B cell (primary cell): ENCODE results near the gene ASIP. TPM values are rescaled to one million over a fixed set of nuclear protein-coding genes. Genes with fewer than 3 reads are reported as not detected.

Source experiments
- ATAC-seq: fragments of 200-7000 bp; cut with Tn5 transposase; one replicate; pipeline ENCODE4 v1.10.0; 2021; ENCODE audit warnings: low read depth, mild to moderate bottlenecking, moderate number of reproducible peaks, moderate library complexity
- CTCF ChIA-PET: fragments of 350-600 bp; sonication (Branson Sonifier 250); formaldehyde crosslinking; loops from one replicate; lab custom pipeline; 2021; ENCODE audit warnings: antibody characterized with exemption, inconsistent platforms; lab: Charles Lee
- POLR2A ChIA-PET: fragments of 350-600 bp; sonication (Branson Sonifier 250); formaldehyde crosslinking; loops from one replicate; lab custom pipeline; 2021; ENCODE audit warnings: antibody characterized with exemption; lab: Charles Lee
- DNase-seq: peaks from one replicate; pipeline ENCODE4 v3.0.0; 2013
- H2AFZ ChIP-seq: 2 replicates; pipeline ENCODE4 v1.6.1; 2012; ENCODE audit warnings: mild to moderate bottlenecking, low read depth, low read length; ENCODE audit not compliant: insufficient read depth, poor library complexity, severe bottlenecking
- H3K27ac ChIP-seq, 2 donors: 1 replicate in 1 of 2; 2 replicates in 1 of 2; pipeline ENCODE4 v1.5.1; 2012 to 2013; ENCODE audit warnings: low read length in 2 of 2, mild to moderate bottlenecking in 2 of 2, moderate library complexity in 1 of 2
- H3K27me3 ChIP-seq, 4 experiments: fragments of 200-600 bp in 1 of 4; sonication (generic) in 1 of 4; replicated peaks in 1 of 4; 1 replicate in 2 of 4; 2 replicates in 2 of 4; pipeline versions ENCODE4 v1.6.1 to v1.7.0; 2013 to 2016; ENCODE audit warnings: low read length in 3 of 4, mild to moderate bottlenecking in 2 of 4, mixed read lengths in 1 of 4, moderate library complexity in 1 of 4; ENCODE audit not compliant: insufficient read depth in 4 of 4, control insufficient read depth in 3 of 4; ENCODE audit errors: control extremely low read depth in 1 of 4
- H3K36me3 ChIP-seq, 2 experiments: replicated peaks in 1 of 2; 1 replicate in 1 of 2; 2 replicates in 1 of 2; pipeline versions ENCODE4 v1.6.1 to v1.7.1; 2013; ENCODE audit warnings: low read length in 1 of 2; ENCODE audit not compliant: insufficient read depth in 2 of 2, control insufficient read depth in 1 of 2; ENCODE audit errors: control extremely low read depth in 1 of 2, extremely low read depth in 1 of 2
- H3K4me1 ChIP-seq, 2 donors: fragments of 200-600 bp in 1 of 2; sonication (generic) in 1 of 2; 1 replicate in 1 of 2; 2 replicates in 1 of 2; pipeline versions ENCODE4 v1.5.1 to v1.6.1; 2013 to 2017; ENCODE audit warnings: low read length in 2 of 2; ENCODE audit not compliant: control insufficient read depth in 2 of 2, insufficient read depth in 2 of 2
- H3K4me2 ChIP-seq: replicated peaks from 2 replicates; pipeline ENCODE3; 2012; ENCODE audit warnings: mild to moderate bottlenecking, low read depth, low read length; ENCODE audit not compliant: poor library complexity, severe bottlenecking
- H3K4me3 ChIP-seq, 5 experiments: fragments of 200-600 bp in 1 of 5; sonication (generic) in 1 of 5; 1 replicate in 3 of 5; 2 replicates in 2 of 5; pipeline versions ENCODE4 v1.5.1 to v1.7.0; 2011 to 2016; ENCODE audit warnings: low read length in 4 of 5, mild to moderate bottlenecking in 4 of 5, low read depth in 2 of 5, control low read depth in 1 of 5, moderate library complexity in 1 of 5; ENCODE audit not compliant: insufficient read depth in 1 of 5; ENCODE audit errors: control extremely low read depth in 1 of 5, extremely low read depth in 1 of 5
- H3K79me2 ChIP-seq: fragments of 200-600 bp; sonication (generic); one replicate; pipeline ENCODE4 v1.6.0; 2016; ENCODE audit warnings: low read length; ENCODE audit not compliant: control insufficient read depth, insufficient read depth
- H3K9ac ChIP-seq: fragments of 200-600 bp; sonication (generic); 2 replicates; pipeline ENCODE4 v1.6.1; 2017; ENCODE audit warnings: mild to moderate bottlenecking, low read length, moderate library complexity
- H3K9me3 ChIP-seq, 3 donors: one replicate each; pipeline versions ENCODE4 v1.6.1 to v1.7.1; 2013; ENCODE audit warnings: low read length in 2 of 3; ENCODE audit not compliant: control insufficient read depth in 2 of 3, insufficient read depth in 1 of 3; ENCODE audit errors: control extremely low read depth in 1 of 3
- H4K20me1 ChIP-seq: 2 replicates; pipeline ENCODE4 v1.6.0; 2012; ENCODE audit warnings: mild to moderate bottlenecking, low read length; ENCODE audit not compliant: insufficient read depth, control insufficient read depth, poor library complexity, severe bottlenecking
- H3K27ac Mint-ChIP-seq: one replicate; pipeline ENCODE4 v1.8.0; 2021; ENCODE audit warnings: mixed read lengths
- H3K27me3 Mint-ChIP-seq: one replicate; pipeline ENCODE4 v1.8.0; 2021; ENCODE audit warnings: mixed read lengths
- H3K4me1 Mint-ChIP-seq: one replicate; pipeline ENCODE4 v1.8.0; 2021; ENCODE audit warnings: mixed read lengths
- H3K4me3 Mint-ChIP-seq: one replicate; pipeline ENCODE4 v1.8.0; 2021; ENCODE audit warnings: mixed read lengths
- H3K9me3 Mint-ChIP-seq: one replicate; pipeline ENCODE4 v1.8.0; 2022; ENCODE audit warnings: mixed read lengths; ENCODE audit not compliant: insufficient read depth
- EZH2 ChIP-seq: IDR thresholded peaks from 2 replicates; pipeline ENCODE4 v1.6.1; 2012; ENCODE audit warnings: borderline replicate concordance, low read depth, mild to moderate bottlenecking, moderate library complexity, low read length; ENCODE audit not compliant: insufficient read depth, poor library complexity, severe bottlenecking
- WGBS: methylation state at CpG from one replicate; pipeline ENCODE4 v1.1.5; 2013; ENCODE audit warnings: missing lambda C conversion rate; ENCODE audit not compliant: insufficient coverage; 5-methylcytosine and 5-hydroxymethylcytosine counted together
- intact Hi-C: fragments of 100-400 bp; cut with micrococcal nuclease; formaldehyde crosslinking; loops from one replicate; pipeline ENCODE4 v1.10.0; 2022
- polyA plus RNA-seq: library from polyadenylated mRNA; depleted of rRNA; stranded (reverse); fragments of >200 nt; gene quantifications from 2 replicates; pipeline ENCODE4 v1.2.3, GENCODE V29; 2012
- total RNA-seq, 2 donors: library from RNA; stranded (reverse); fragments of 120-200 nt in 1 of 2; gene quantifications; 1 replicate in 1 of 2; 2 replicates in 1 of 2; pipeline versions ENCODE4 v1.2.3 to v1.2.4, GENCODE V29; 2013 to 2022
- TF ChIP-seq, protein P1 (sequence below): fragments of 200-600 bp; IDR thresholded peaks from one replicate; pipeline ENCODE4 v1.8.0; 2022; ENCODE audit warnings: antibody characterized with exemption, mild to moderate bottlenecking

The ASIP gene
- total and polyA plus RNA-seq, 2 donors (not counting 1 experiment from before 2014, with no cell fraction given), result 0.24 TPM; not detected in 1

DNA sequence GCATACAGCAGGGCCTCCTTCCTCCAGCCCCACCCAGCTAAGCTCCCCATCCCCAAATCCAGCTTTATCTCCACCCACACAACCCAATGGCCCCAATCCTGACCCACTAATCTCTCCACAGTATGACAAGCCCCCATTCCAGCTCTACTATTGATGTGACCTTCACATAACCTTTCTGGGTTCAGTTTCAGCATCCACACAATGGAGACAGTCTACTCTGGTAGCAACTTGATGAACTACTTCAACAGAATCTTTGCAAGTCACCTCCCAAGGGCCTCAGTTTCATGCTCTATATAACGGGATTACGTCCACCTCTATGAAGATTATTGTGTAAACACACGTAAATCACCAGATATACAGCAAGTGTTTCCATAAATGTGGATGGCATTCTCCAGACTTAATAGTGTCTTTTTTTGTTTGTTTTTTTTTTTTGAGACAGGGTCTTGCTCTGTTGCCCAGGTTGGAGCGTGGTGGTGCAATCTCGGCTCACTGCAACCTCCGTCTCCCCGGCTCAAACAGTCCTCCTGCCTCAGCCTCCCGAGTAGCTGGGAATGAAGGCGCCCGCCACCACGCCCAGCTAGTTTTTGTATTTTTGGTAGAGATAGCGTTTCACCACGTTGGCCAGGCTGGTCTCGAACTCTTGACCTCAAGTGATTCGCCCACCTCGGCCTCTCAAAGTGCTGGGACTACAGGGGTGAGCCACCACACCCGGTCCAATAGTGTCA lies 60.5 kb downstream of the ASIP start:
- WGBS, result 91% methylated on average over 13 of the region's 17 CpGs
- CTCF ChIA-PET, result interaction anchor here (0.6 to 1.7 kb wide), 10 partner anchors 11 to 794 kb away, joined by 3 to 8 read pairs (median 3); no protein-coding TSS in a partner anchor
- Mint-ChIP-seq H3K27ac (peak overlapping the region; percentile 74), H3K4me1 (peaks cover 19% of the 10 kb centered on the region), H3K4me3 (peak overlapping the region; percentile 97), H3K9me3 (no peaks in the 10 kb centered on the region), H3K27me3 (no peaks in the 10 kb centered on the region)
- Histone ChIP-seq H3K4me2 (peak overlapping the region; percentile 82), H3K27ac (no peak overlapping the region), H3K79me2 (peaks cover 34% of the 10 kb centered on the region), H3K27me3 (no peaks in the 10 kb centered on the region), H4K20me1 (no peaks in the 10 kb centered on the region), H3K9ac (peak overlapping the region; percentile 90), H3K4me1 (peaks cover 4 to 18% of the 10 kb centered on the region in 2 donors), H2AFZ (peak overlapping the region; percentile 98), H3K4me3 (peak overlapping the region in 3 of 5 experiments; percentile 70 to 93 (median 85)), H3K9me3 (no peaks in the 10 kb centered on the region), H3K36me3 (no peaks in the 10 kb centered on the region)
- ATAC-seq (no peak), DNase-seq (no peak)
- intact Hi-C loops, result loop anchor here (2.0 to 5.0 kb wide), 5 partner anchors 407 to 1241 kb away; partner anchors contain the start of genes EIF6, ERGIC3 and NCOA6
- POLR2A ChIA-PET, result interaction anchor here (1.2 kb wide), 1 partner anchor 11 kb away, joined by 3 read pairs; no protein-coding TSS in a partner anchor
- no peak for TF ChIP-seq EZH2
- TF ChIP-seq, protein P1, sequence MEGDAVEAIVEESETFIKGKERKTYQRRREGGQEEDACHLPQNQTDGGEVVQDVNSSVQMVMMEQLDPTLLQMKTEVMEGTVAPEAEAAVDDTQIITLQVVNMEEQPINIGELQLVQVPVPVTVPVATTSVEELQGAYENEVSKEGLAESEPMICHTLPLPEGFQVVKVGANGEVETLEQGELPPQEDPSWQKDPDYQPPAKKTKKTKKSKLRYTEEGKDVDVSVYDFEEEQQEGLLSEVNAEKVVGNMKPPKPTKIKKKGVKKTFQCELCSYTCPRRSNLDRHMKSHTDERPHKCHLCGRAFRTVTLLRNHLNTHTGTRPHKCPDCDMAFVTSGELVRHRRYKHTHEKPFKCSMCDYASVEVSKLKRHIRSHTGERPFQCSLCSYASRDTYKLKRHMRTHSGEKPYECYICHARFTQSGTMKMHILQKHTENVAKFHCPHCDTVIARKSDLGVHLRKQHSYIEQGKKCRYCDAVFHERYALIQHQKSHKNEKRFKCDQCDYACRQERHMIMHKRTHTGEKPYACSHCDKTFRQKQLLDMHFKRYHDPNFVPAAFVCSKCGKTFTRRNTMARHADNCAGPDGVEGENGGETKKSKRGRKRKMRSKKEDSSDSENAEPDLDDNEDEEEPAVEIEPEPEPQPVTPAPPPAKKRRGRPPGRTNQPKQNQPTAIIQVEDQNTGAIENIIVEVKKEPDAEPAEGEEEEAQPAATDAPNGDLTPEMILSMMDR, result no peak
